Measurements from ENCODE around the gene CCND3.

DNA sequence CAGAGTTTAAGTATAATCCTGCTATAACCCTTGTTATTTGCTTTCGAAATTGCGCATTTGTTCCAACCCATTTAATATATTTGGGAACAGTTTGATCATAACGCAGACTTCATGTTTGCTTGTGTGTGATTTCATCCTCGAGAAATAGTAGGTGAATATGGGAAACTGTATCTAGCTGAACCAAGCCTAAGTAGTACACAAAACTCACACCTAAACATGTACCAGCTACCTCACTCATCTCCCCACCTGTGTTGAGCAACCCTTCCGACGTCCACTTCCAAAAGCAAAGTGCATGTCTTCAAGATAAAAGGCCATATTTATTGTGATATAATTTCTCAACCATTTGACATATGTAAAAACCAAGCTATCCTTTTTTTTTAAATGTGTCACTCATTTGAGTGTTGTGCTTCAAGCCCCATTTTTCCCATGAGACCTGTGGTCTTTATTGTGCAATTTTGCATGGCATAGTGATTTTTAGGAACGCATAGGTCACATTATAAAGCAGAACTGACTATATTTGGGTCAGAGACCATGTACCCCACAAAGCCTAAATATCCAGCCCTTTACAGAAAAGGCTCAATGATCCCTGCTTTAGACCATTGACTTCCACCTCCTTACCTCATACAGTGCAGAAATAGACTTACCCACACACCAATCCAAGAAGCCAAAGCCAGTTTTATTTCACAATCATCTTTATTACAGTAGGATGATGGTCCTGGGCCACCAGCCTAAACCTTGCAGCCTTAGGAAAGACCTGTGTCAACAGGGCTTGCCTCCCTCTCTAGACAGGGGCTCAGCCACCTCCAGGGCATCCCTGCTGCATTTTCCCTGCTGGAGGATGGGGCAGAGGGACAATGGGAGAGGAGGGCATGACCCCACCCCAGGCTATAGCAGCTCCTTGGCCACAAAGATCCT, 7.1 kb downstream of the CCND3 start:
- TF ChIP-seq, protein P1, sequence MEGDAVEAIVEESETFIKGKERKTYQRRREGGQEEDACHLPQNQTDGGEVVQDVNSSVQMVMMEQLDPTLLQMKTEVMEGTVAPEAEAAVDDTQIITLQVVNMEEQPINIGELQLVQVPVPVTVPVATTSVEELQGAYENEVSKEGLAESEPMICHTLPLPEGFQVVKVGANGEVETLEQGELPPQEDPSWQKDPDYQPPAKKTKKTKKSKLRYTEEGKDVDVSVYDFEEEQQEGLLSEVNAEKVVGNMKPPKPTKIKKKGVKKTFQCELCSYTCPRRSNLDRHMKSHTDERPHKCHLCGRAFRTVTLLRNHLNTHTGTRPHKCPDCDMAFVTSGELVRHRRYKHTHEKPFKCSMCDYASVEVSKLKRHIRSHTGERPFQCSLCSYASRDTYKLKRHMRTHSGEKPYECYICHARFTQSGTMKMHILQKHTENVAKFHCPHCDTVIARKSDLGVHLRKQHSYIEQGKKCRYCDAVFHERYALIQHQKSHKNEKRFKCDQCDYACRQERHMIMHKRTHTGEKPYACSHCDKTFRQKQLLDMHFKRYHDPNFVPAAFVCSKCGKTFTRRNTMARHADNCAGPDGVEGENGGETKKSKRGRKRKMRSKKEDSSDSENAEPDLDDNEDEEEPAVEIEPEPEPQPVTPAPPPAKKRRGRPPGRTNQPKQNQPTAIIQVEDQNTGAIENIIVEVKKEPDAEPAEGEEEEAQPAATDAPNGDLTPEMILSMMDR (IDR thresholded peaks at IDR 0.05), result no peak
- TF ChIP-seq POLR2A (IDR thresholded peaks at IDR 0.05), result no peak

Measured in adrenal gland (tissue), 5 donors.